ENCODE results near the gene RHOH. TPM values are rescaled to one million over a fixed set of nuclear protein-coding genes. Genes with fewer than 3 reads are reported as not detected.

RHOH gene
- polyA plus RNA-seq, 2 of the 4 experiments (the other 2 are of a cell fraction), result 0.08 to 0.26 TPM

DNA sequence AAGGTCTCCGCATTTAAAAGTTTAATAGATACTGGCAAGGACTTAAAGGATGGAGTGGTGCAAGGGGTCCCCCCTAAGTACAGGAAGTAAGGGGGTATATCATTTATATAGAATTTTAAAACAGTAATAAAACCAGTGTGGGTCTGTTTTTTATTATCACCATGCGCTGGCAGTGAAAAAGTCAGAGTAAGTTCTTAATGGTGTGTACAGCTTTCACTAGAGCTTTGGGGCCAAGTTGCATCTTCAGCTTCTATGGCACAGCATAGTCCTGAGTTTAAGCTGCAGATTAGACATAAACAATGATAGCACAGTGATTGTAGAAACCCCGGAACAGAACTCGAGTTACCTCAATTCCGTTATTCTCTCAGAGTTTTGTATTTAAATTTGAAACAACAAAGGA, 27.6 kb downstream of the RHOH start:
- H3K4me1 ChIP-seq, result no peaks in the 10 kb centered on the region
- ChIA-PET CTCF (interaction anchor here (0.6 to 1.1 kb wide), 2 partner anchors 93 to 1617 kb away, joined by 3 to 4 read pairs; no protein-coding TSS in a partner anchor), POLR2A (no interaction called here)
- TF ChIP-seq ZFP36 (IDR thresholded peaks at IDR 0.05; ENCODE audit: borderline replicate concordance, partially characterized antibody) (no peak), E2F6 (IDR thresholded peaks at IDR 0.05; ENCODE audit: borderline replicate concordance, low read depth) (no peak)
- DNase-seq (ENCODE audit: low read depth in 1 of 2, low spot score in 1 of 2) (no peak), ATAC-seq (no peak), FAIRE-seq (no peak)
- H3K27ac ChIP-seq, result no peak overlapping the region
- WGBS (ENCODE audit: missing lambda C conversion rate), result 90% methylated on average over 5 of the region's 5 CpGs
- H3K4me2 ChIP-seq, result no peak overlapping the region
- H3K4me3 ChIP-seq, result no peak overlapping the region
- H3K9me3 ChIP-seq, result no peaks in the 10 kb centered on the region

GRCh38 chr4:40225497-40225896, 28.7 kb downstream of the RHOH start:
- 94% methylated on average over 5 of the region's 5 CpGs for WGBS (ENCODE audit: missing lambda C conversion rate)
- no peak overlapping the region for H3K4me2 ChIP-seq
- ATAC-seq (no peak), DNase-seq (ENCODE audit: low read depth in 1 of 2, low spot score in 1 of 2) (no peak), FAIRE-seq (no peak)
- H3K4me1 ChIP-seq, result no peaks in the 10 kb centered on the region
- no peaks in the 10 kb centered on the region for H3K9me3 ChIP-seq
- ChIA-PET CTCF (interaction anchor here (0.6 kb wide), 1 partner anchor 146 kb away, joined by 4 read pairs; no protein-coding TSS in a partner anchor), POLR2A (no interaction called here)
- H3K27ac ChIP-seq, result no peak overlapping the region
- no peak for TF ChIP-seq BCL3 (IDR thresholded peaks at IDR 0.05)
- TF ChIP-seq ZC3H11A (IDR thresholded peaks at IDR 0.05), result no peak
- no peak for TF ChIP-seq HOXB5 (CRISPR knock-in tag; IDR thresholded peaks at IDR 0.05)
- TF ChIP-seq HOXA7 (CRISPR knock-in tag; IDR thresholded peaks at IDR 0.05), result no peak
- no peak for TF ChIP-seq ATOH8 (CRISPR knock-in tag; IDR thresholded peaks at IDR 0.05; ENCODE audit: low read depth)
- TF ChIP-seq JUNB (IDR thresholded peaks at IDR 0.05), result no peak
- no peak for TF ChIP-seq CBX8 (IDR thresholded peaks at IDR 0.05)
- TF ChIP-seq SREBF2 (IDR thresholded peaks at IDR 0.05), result no peak
- H3K4me3 ChIP-seq, result no peak overlapping the region

- no peak for ATAC-seq
- ChIA-PET CTCF (interaction anchor here (1.0 kb wide), 1 partner anchor 12 kb away, joined by 3 read pairs; no protein-coding TSS in a partner anchor), POLR2A (no interaction called here)
- Histone ChIP-seq H3K27ac (no peak overlapping the region), H3K4me1 (no peaks in the 10 kb centered on the region), H3K9me3 (no peaks in the 10 kb centered on the region), H3K4me3 (no peak overlapping the region), H3K4me2 (no peak overlapping the region)
- no peak for FAIRE-seq
- no peak for TF ChIP-seq HMGXB4 (CRISPR knock-in tag; IDR thresholded peaks at IDR 0.05; ENCODE audit: borderline replicate concordance)
- no peak for TF ChIP-seq SREBF2 (IDR thresholded peaks at IDR 0.05)
- peak; percentile 84 for TF ChIP-seq MAFK (IDR thresholded peaks at IDR 0.05; ENCODE audit: partially characterized antibody)
- TF ChIP-seq HEYL (CRISPR knock-in tag; IDR thresholded peaks at IDR 0.05), result no peak
- TF ChIP-seq E2F6 (IDR thresholded peaks at IDR 0.05; ENCODE audit: borderline replicate concordance, low read depth), result no peak
- TF ChIP-seq CEBPB (IDR thresholded peaks at IDR 0.05), result no peak
- no peak for DNase-seq (ENCODE audit: low read depth in 1 of 2, low spot score in 1 of 2)
- 63% methylated on average over 2 of the region's 2 CpGs for WGBS (ENCODE audit: missing lambda C conversion rate)
Observed at GRCh38 chr4:40227284-40227683, 30.5 kb downstream of the RHOH start.

Measured in A549 (cell line).